Type B pancreatic cell (in vitro differentiated cells): ENCODE results near the gene RHOV. TPM values are rescaled to one million over a fixed set of nuclear protein-coding genes. Genes with fewer than 3 reads are reported as not detected.
A peak's percentile ranks its signal among the peaks of the same experiment; 100 is the strongest.

Experiments used
- DNase-seq: peaks from one replicate; pipeline ENCODE4 v3.0.0; 2021; ENCODE audit warnings: mixed read lengths; ENCODE audit not compliant: unreplicated experiment; ENCODE audit errors: extremely low spot score
- H3K27ac Mint-ChIP-seq: 2 replicates; pipeline ENCODE4 v1.8.0; 2021; ENCODE audit warnings: mild to moderate bottlenecking, mixed read lengths
- H3K27me3 Mint-ChIP-seq: 2 replicates; pipeline ENCODE4 v1.8.0; 2021; ENCODE audit warnings: mixed read lengths
- H3K36me3 Mint-ChIP-seq: 2 replicates; pipeline ENCODE4 v1.8.0; 2021; ENCODE audit warnings: mixed read lengths
- H3K4me1 Mint-ChIP-seq: one replicate; pipeline ENCODE4 v1.8.0; 2021; ENCODE audit warnings: mixed read lengths; ENCODE audit not compliant: unreplicated experiment
- H3K4me3 Mint-ChIP-seq: 2 replicates; pipeline ENCODE4 v1.8.0; 2021; ENCODE audit warnings: mild to moderate bottlenecking, mixed read lengths
- H3K9me3 Mint-ChIP-seq: 2 replicates; pipeline ENCODE4 v1.8.0; 2021; ENCODE audit warnings: mixed read lengths
- total RNA-seq: library from RNA; stranded (reverse); gene quantifications from 2 replicates; pipeline ENCODE4 v1.2.1, GENCODE V29; 2021; ENCODE audit warnings: low replicate concordance
- TF ChIP-seq, protein P1 (sequence below): fragments of 200-600 bp; sonication (generic); conservative IDR thresholded peaks from 2 replicates; pipeline ENCODE4 v1.5.0; 2021; ENCODE audit warnings: antibody characterized with exemption, mild to moderate bottlenecking

The RHOV gene
- total RNA-seq, 1 donor from 2014 or later: 19.3 TPM

GRCh38 chr15:40856746-40857145 lies 17.3 kb downstream of the RHOV start:
- H3K4me1 Mint-ChIP-seq: peaks cover 30% of the 10 kb centered on the region
- H3K27ac Mint-ChIP-seq: peak overlapping the region; percentile 99
- no peak overlapping the region for H3K4me3 Mint-ChIP-seq
- no peaks in the 10 kb centered on the region for H3K27me3 Mint-ChIP-seq
- DNase-seq: no peak
- no peaks in the 10 kb centered on the region for H3K9me3 Mint-ChIP-seq
- peaks cover 9% of the 10 kb centered on the region for H3K36me3 Mint-ChIP-seq
- TF ChIP-seq, protein P1, sequence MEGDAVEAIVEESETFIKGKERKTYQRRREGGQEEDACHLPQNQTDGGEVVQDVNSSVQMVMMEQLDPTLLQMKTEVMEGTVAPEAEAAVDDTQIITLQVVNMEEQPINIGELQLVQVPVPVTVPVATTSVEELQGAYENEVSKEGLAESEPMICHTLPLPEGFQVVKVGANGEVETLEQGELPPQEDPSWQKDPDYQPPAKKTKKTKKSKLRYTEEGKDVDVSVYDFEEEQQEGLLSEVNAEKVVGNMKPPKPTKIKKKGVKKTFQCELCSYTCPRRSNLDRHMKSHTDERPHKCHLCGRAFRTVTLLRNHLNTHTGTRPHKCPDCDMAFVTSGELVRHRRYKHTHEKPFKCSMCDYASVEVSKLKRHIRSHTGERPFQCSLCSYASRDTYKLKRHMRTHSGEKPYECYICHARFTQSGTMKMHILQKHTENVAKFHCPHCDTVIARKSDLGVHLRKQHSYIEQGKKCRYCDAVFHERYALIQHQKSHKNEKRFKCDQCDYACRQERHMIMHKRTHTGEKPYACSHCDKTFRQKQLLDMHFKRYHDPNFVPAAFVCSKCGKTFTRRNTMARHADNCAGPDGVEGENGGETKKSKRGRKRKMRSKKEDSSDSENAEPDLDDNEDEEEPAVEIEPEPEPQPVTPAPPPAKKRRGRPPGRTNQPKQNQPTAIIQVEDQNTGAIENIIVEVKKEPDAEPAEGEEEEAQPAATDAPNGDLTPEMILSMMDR: no peak

DNA sequence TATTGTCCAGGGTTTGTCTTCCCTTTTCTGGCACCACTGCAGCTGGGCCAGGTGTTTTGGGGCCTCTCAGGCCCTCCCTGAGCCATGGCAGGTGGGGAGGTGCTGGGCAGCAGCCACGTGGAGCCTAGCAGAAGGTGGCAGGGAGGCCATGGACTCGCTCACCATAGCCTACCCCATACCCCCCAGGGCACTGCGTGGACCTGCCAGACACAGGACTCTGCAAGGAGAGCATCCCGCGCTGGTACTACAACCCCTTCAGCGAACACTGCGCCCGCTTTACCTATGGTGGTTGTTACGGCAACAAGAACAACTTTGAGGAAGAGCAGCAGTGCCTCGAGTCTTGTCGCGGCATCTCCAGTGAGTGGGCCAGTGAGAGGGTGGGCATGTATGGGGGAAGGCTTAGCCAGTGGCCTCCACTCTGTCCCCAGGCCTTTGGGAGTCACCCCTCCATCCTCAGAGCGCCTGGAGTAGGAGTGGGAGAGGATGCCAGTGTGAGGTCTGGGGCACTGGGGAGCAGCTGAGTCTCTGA lies 18.3 kb downstream of the RHOV start:
- H3K27ac Mint-ChIP-seq: peak overlapping the region; percentile 99
- H3K4me3 Mint-ChIP-seq: no peak overlapping the region
- no peak for DNase-seq
- no peaks in the 10 kb centered on the region for H3K9me3 Mint-ChIP-seq
- H3K4me1 Mint-ChIP-seq: peaks cover 30% of the 10 kb centered on the region
- TF ChIP-seq, protein P1: no peak
- H3K36me3 Mint-ChIP-seq: peaks cover 12% of the 10 kb centered on the region
- H3K27me3 Mint-ChIP-seq: no peaks in the 10 kb centered on the region

DNA sequence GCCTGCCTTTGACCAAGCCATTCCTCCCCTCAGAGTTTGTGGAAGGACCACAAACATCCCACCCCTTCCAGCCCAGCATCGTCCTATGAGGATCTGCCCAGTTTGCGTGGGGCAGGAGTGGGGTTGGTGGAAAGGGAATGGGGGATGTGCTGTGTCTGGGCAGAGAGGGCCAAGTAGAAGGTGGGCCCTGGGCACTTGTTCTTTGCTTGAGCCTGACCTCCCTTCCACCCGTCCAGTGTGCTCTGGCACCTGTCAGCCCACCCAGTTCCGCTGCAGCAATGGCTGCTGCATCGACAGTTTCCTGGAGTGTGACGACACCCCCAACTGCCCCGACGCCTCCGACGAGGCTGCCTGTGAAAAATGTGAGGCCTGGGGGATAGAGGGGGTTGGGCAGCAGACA lies 19.9 kb downstream of the RHOV start:
- no peak overlapping the region for H3K4me3 Mint-ChIP-seq
- no peak for DNase-seq
- peak overlapping the region; percentile 55 for H3K27ac Mint-ChIP-seq
- H3K27me3 Mint-ChIP-seq: no peaks in the 10 kb centered on the region
- H3K9me3 Mint-ChIP-seq: no peaks in the 10 kb centered on the region
- peaks cover 25% of the 10 kb centered on the region for H3K4me1 Mint-ChIP-seq
- TF ChIP-seq, protein P1: no peak
- peaks cover 12% of the 10 kb centered on the region for H3K36me3 Mint-ChIP-seq

- no peak for DNase-seq
- Mint-ChIP-seq H3K9me3 (no peaks in the 10 kb centered on the region), H3K36me3 (peaks cover 12% of the 10 kb centered on the region), H3K27ac (peak overlapping the region; percentile 36), H3K27me3 (no peaks in the 10 kb centered on the region), H3K4me3 (no peak overlapping the region), H3K4me1 (peaks cover 17% of the 10 kb centered on the region)
- TF ChIP-seq, protein P1: no peak
Observed at GRCh38 chr15:40853241-40853890, 20.7 kb downstream of the RHOV start.

- H3K27ac Mint-ChIP-seq: no peak overlapping the region
- peaks cover 10% of the 10 kb centered on the region for H3K36me3 Mint-ChIP-seq
- no peaks in the 10 kb centered on the region for H3K9me3 Mint-ChIP-seq
- H3K4me1 Mint-ChIP-seq: peaks cover 15% of the 10 kb centered on the region
- no peak for DNase-seq
- TF ChIP-seq, protein P1: no peak
- H3K27me3 Mint-ChIP-seq: no peaks in the 10 kb centered on the region
- no peak overlapping the region for H3K4me3 Mint-ChIP-seq
Observed at GRCh38 chr15:40852529-40852928, 21.5 kb downstream of the RHOV start.
